Panc1 (cell line): ENCODE measurements around the gene SAMD4B. TPM values are rescaled to one million over a fixed set of nuclear protein-coding genes. Genes with fewer than 3 reads are reported as not detected.

Experiments
- ATAC-seq: fragments of 200-7000 bp; cut with Tn5 transposase; 2 replicates; pipeline ENCODE4 v1.9.1; 2020; ENCODE audit warnings: mild to moderate bottlenecking, moderate library complexity
- BruUV-seq: library from RNA; stranded (reverse); fragments of 400-500 nt; replicated peaks from 2 replicates; lab custom pipeline; 2021; lab: Mats Ljungman, UMichigan
- CTCF ChIA-PET: fragments of 300-600 bp; sonication (Branson Sonifier 250); formaldehyde crosslinking; loops from one replicate; lab custom pipeline; 2022; ENCODE audit warnings: antibody characterized with exemption; lab: Charles Lee
- POLR2A ChIA-PET: fragments of 300-600 bp; sonication (Branson Sonifier 250); formaldehyde crosslinking; loops from one replicate; lab custom pipeline; 2022; ENCODE audit warnings: antibody characterized with exemption; lab: Charles Lee
- DNase-seq: peaks from one replicate; pipeline ENCODE4 v3.0.0-alpha.2; 2010; ENCODE audit warnings: low read depth, low spot score
- H3K27ac ChIP-seq: 2 replicates; pipeline ENCODE4 v1.5.1; 2011; ENCODE audit warnings: mild to moderate bottlenecking, low read length, inconsistent platforms
- H3K27me3 ChIP-seq: fragments of 200-500 bp; sonication (Bioruptor generic); 2 replicates; pipeline ENCODE4 v1.6.0; 2014; ENCODE audit warnings: low read length, inconsistent platforms; ENCODE audit not compliant: control insufficient read depth, insufficient read depth
- H3K36me3 ChIP-seq: fragments of 200-500 bp; sonication (Bioruptor generic); 2 replicates; pipeline ENCODE4 v1.5.1; 2014; ENCODE audit warnings: inconsistent platforms, mild to moderate bottlenecking, low read length, moderate library complexity; ENCODE audit not compliant: control insufficient read depth, insufficient read depth
- H3K4me1 ChIP-seq: 2 replicates; pipeline ENCODE4 v1.5.1; 2011; ENCODE audit warnings: inconsistent platforms, mild to moderate bottlenecking, low read length, moderate library complexity; ENCODE audit not compliant: control insufficient read depth, insufficient read depth
- H3K4me3 ChIP-seq, 2 experiments: 2 replicates each; pipeline ENCODE4 v1.5.1; 2011 to 2012; ENCODE audit warnings: low read depth in 2 of 2, low read length in 2 of 2, mild to moderate bottlenecking in 2 of 2, inconsistent platforms in 1 of 2, moderate library complexity in 1 of 2
- H3K9me3 ChIP-seq: fragments of 200-500 bp; sonication (Bioruptor generic); 2 replicates; pipeline ENCODE4 v1.5.1; 2014; ENCODE audit warnings: low read depth, mild to moderate bottlenecking, inconsistent platforms, low read length, moderate library complexity; ENCODE audit not compliant: control insufficient read depth, insufficient read depth
- CTCF ChIP-seq: fragments of 450-650 bp; IDR thresholded peaks from 2 replicates; pipeline ENCODE4 v1.5.1; 2017; ENCODE audit warnings: mild to moderate bottlenecking
- POLR2AphosphoS5 ChIP-seq: IDR thresholded peaks from 2 replicates; pipeline ENCODE4 v1.6.1; 2012; ENCODE audit warnings: mild to moderate bottlenecking, low read depth, low read length, moderate library complexity
- REST ChIP-seq, 2 experiments: IDR thresholded peaks; 2 replicates each; pipeline ENCODE4 v1.6.1; 2011 to 2012; ENCODE audit warnings: low read depth in 2 of 2, control low read depth in 1 of 2, low read length in 1 of 2, mild to moderate bottlenecking in 1 of 2, moderate library complexity in 1 of 2; ENCODE audit not compliant: insufficient read depth in 1 of 2
- SIN3A ChIP-seq: IDR thresholded peaks from 2 replicates; pipeline ENCODE4 v1.6.1; 2012; ENCODE audit warnings: low read depth, mild to moderate bottlenecking, low read length, moderate library complexity, borderline replicate concordance; ENCODE audit not compliant: insufficient read depth
- TCF7L2 ChIP-seq: IDR thresholded peaks from 2 replicates; pipeline ENCODE4 v1.6.1; 2011; ENCODE audit warnings: mild to moderate bottlenecking, low read depth, low read length, inconsistent platforms
- in situ Hi-C: cut with HindIII; loops from 2 replicates; pipeline ENCODE4 v1.10.0; 2016; ENCODE audit warnings: low sequenced_read_pairs, low pct_unique_long_range_greater_than_20kb
- intact Hi-C: fragments of 100-400 bp; cut with micrococcal nuclease; formaldehyde crosslinking; loops from one replicate; pipeline ENCODE4 v1.10.0; 2022; ENCODE audit not compliant: unreplicated experiment
- total RNA-seq: library from RNA; stranded (reverse); gene quantifications from one replicate; pipeline ENCODE4 v1.2.1, GENCODE V29; 2021; ENCODE audit not compliant: unreplicated experiment

The SAMD4B gene
- total RNA-seq, 1 experiment from 2014 or later: 1,339 TPM

- ChIA-PET CTCF (interaction anchor here (0.6 to 2.1 kb wide), 8 partner anchors 11 to 271 kb away, joined by 3 to 19 read pairs (median 4); partner anchors contain the start of gene SAMD4B), POLR2A (interaction anchor here (0.7 to 1.5 kb wide), 6 partner anchors 10 to 91 kb away, joined by 3 to 7 read pairs (median 4); partner anchors contain the start of genes SAMD4B and ZFP36)
- Histone ChIP-seq H3K9me3 (no peaks in the 10 kb centered on the region), H3K27me3 (no peaks in the 10 kb centered on the region; the same call in 1 of the 2 replicates), H3K4me1 (peaks cover 4% of the 10 kb centered on the region), H3K36me3 (no peaks in the 10 kb centered on the region), H3K27ac (no peak overlapping the region), H3K4me3 (no peak overlapping the region)
- no peak for TF ChIP-seq POLR2AphosphoS5
- no TSS peak for BruUV-seq
- DNase-seq (no peak), ATAC-seq (no peak)
- in situ Hi-C loops (no loop called here), intact Hi-C loops (no loop called here)
Measured at GRCh38 chr19:39315933-39316332, 26.3 kb upstream of the SAMD4B start.

- POLR2A ChIA-PET: interaction anchor here (0.8 to 1.2 kb wide), 3 partner anchors 10 to 18 kb away, joined by 3 to 7 read pairs (median 4); no protein-coding TSS in a partner anchor
Measured at GRCh38 chr19:39316627-39317321, 25.4 kb upstream of the SAMD4B start.

More at GRCh38 chr19:39316627-39317321, 25.4 kb upstream of the SAMD4B start:
- Histone ChIP-seq H3K27me3 (peaks cover 6% of the 10 kb centered on the region), H3K9me3 (no peaks in the 10 kb centered on the region), H3K4me1 (peaks cover 4% of the 10 kb centered on the region), H3K4me3 (no peak overlapping the region), H3K36me3 (no peaks in the 10 kb centered on the region), H3K27ac (no peak overlapping the region)
- no peak for TF ChIP-seq REST (IDR thresholded peaks at IDR 0.05; ENCODE audit: insufficient read depth in 1 of 2, low read depth in 2 of 2, low read length in 1 of 2)
- no peak for TF ChIP-seq SIN3A
- TF ChIP-seq TCF7L2: no peak
- TF ChIP-seq CTCF: no peak
- no peak for TF ChIP-seq POLR2AphosphoS5
- DNase-seq (no peak), ATAC-seq (no peak)
- CTCF ChIA-PET: interaction anchor here (0.6 to 2.1 kb wide), 8 partner anchors 10 to 121 kb away, joined by 3 to 19 read pairs (median 4); partner anchors contain the start of gene SAMD4B
- in situ Hi-C loops: no loop called here
- BruUV-seq: no TSS peak
- intact Hi-C loops: no loop called here
